OCI-LY7 (cell line): ENCODE measurements around the gene ZNF407.

Experiments used
- EZH2phosphoT487 ChIP-seq: fragments of 200-600 bp; sonication (generic); IDR thresholded peaks from 2 replicates; pipeline ENCODE4 v1.6.1; 2018; ENCODE audit warnings: low read depth, borderline replicate concordance, mild to moderate bottlenecking, mixed run types, antibody characterized with exemption, low read length, moderate library complexity, mixed read lengths
- TF ChIP-seq, protein P1 (sequence below): fragments of 200-600 bp; sonication (generic); conservative IDR thresholded peaks from 2 replicates; pipeline ENCODE4 v1.5.1; 2014; ENCODE audit warnings: mild to moderate bottlenecking, antibody characterized with exemption, low read length, moderate library complexity, mixed read lengths

- TF ChIP-seq, protein P1, sequence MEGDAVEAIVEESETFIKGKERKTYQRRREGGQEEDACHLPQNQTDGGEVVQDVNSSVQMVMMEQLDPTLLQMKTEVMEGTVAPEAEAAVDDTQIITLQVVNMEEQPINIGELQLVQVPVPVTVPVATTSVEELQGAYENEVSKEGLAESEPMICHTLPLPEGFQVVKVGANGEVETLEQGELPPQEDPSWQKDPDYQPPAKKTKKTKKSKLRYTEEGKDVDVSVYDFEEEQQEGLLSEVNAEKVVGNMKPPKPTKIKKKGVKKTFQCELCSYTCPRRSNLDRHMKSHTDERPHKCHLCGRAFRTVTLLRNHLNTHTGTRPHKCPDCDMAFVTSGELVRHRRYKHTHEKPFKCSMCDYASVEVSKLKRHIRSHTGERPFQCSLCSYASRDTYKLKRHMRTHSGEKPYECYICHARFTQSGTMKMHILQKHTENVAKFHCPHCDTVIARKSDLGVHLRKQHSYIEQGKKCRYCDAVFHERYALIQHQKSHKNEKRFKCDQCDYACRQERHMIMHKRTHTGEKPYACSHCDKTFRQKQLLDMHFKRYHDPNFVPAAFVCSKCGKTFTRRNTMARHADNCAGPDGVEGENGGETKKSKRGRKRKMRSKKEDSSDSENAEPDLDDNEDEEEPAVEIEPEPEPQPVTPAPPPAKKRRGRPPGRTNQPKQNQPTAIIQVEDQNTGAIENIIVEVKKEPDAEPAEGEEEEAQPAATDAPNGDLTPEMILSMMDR, result no peak
- TF ChIP-seq EZH2phosphoT487, result no peak
Measured at GRCh38 chr18:74906184-74906583, 308.5 kb downstream of the ZNF407 start.
